ENCODE results near the gene AGPS. TPM values are rescaled to one million over a fixed set of nuclear protein-coding genes. Genes with fewer than 3 reads are reported as not detected.

AGPS gene
- total RNA-seq, 1 donor from 2014 or later = 53.9 TPM

DNA sequence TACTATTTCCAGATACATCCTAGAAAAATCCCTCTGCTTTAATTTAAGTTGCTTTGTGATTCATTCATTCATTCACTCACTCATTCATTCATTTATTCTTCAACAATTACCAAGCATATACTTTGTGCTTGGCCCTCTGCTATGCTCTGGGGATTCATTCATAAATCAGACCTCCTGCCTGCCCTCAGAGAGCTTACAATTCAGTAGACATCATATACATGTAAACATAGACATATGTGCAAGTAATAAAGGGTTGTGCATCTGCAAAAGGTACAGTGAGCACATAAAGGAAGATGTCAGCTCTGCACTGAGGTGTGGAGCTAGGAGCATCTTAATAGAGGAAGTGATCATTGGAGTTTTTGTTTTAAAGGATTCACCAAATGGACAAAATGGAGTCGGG, 189.4 kb downstream of the AGPS start:
- DNase-seq (ENCODE audit: extremely low read depth, low read depth, low spot score) = no peak

DNA sequence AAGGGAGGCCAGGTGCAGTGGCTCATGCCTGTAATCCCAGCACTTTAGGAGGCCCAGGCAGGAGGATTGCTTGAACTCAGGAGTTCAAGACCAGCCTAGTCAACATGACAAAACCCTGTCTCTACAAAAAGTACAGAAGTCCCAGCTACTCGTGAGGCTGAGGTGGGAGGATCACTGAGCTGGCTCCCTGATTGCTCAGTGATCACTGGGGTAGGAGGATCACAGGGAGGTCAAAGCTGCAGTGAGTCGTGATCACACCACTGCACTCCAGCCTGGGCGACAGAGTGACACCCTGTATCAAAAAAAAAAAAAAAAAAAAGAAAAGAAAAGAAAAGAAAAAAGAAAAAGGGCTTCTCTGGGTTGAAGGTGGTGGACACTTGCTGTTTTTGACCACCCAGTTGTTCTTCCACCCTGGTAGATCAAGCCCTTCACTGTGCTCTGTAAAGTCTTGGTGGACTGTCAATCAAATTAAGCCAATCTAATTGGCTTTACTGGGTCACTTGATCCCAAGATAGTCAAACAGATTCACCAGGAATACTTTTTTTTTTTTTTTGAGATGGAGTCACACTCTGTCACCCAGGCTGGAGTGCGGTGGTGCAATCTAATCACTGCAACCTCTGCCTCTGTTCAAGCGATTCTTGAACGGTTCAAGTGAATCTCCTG, 191.6 kb downstream of the AGPS start:
- DNase-seq (ENCODE audit: extremely low read depth, low read depth, low spot score) = no peak

DNA sequence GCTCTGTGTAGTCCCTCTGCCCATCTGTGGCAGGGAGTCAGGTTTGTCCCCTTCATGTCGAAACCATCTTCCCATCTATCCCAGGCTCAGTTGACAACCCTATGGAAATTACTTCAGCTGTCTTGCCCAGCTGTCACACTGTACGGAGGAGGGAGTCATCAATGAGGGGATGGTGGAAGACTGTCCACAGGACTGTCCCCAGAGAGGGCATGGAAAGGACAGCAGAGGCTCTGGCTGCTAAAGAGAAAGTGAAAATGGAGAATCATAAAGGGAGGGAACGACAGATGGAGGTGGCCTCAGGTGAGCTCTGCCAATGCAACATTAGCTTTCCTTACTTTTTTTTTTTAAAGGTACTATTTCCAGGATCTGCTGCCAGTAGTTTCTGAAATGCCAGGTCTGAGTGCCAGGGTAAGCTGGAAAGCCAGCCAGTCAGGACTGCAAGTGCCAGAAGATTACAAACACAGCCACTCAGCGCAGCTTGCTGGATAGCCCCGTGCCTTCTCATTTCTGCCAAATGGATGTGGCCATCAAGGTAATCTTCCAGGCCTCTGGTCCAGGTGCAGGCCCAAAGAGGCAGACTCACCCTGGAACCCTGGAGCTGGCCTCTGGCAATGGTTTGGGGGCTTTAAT, 192.8 kb downstream of the AGPS start:
- no peak for DNase-seq (ENCODE audit: extremely low read depth, low read depth, low spot score)

DNA sequence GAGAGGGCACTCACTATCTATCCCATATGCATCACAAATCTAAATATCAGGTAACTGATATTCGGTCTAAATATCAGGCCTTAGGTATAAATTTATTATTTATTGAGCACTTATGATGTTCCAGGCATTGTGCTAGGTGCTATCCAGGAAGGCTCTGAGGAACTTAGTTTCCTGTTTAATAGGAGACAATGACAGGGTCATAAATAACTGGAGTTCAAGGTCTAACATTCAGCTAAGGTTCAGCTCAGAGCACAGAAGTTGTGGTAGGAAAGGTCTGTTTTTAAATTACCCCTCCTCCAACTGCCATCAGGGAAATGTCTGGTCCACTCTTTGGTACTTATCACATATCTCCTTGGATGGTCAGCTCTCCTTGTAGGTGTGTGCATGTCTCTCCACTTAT, 193.6 kb downstream of the AGPS start:
- DNase-seq (ENCODE audit: extremely low read depth, low read depth, low spot score) = no peak

GRCh38 chr2:177587371-177587770, 194.8 kb downstream of the AGPS start:
- DNase-seq (ENCODE audit: extremely low read depth, low read depth, low spot score) = no peak

DNA sequence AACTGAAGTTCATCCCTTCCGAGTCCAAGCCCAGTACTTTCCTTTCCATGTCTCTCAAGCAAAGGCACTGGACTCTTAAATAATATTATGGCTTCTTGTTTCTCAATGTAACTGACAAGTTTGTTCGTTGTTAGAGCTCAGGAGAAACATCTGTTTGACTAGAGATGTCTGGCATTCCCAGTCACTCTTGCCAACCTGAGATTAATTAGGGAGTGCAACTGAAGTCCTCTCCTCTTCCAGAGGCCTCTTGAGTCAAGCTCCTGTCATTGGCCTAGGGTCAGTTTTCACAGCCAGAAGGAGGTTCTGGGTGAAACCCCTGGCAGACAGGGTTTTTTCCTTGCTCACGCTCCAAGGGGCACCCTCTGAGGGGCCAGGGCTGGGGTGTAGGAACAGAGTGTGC, 196.1 kb downstream of the AGPS start:
- DNase-seq (ENCODE audit: extremely low read depth, low read depth, low spot score) = no peak

DNA sequence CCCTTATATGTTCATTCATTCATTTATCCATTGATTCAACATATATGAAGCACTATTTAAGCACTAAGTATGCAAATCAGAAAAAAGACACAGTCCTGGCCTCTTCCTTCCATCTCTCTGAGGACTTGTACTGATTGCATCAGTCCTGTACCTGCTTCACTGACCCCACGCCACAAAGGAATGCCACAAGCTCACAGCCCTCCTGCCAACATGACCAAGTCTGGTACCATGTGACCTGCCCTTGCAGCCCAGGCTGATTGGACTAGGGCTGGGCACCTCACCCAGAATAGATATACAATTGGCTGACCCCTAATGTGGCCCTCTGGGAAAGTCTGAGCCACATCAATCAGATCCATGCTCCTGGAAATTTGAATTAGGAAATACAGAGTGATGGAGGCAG, 196.6 kb downstream of the AGPS start:
- DNase-seq (ENCODE audit: extremely low read depth, low read depth, low spot score) = no peak

GRCh38 chr2:177592397-177592796, 199.8 kb downstream of the AGPS start:
- no peak for DNase-seq (ENCODE audit: extremely low read depth, low read depth, low spot score)

- no peak for DNase-seq (ENCODE audit: extremely low read depth, low read depth, low spot score)
Measured at GRCh38 chr2:177592945-177593344, 200.4 kb downstream of the AGPS start.

GRCh38 chr2:177593402-177593801, 200.8 kb downstream of the AGPS start:
- no peak for DNase-seq (ENCODE audit: extremely low read depth, low read depth, low spot score)

Other genes starting within 250 kb of the AGPS start
- 45.2 and 68.0 TPM in 2 replicates for gene HNRNPA3, start 180.0 kb upstream of the AGPS start, total RNA-seq
- 55.9 and 90.2 TPM in 2 replicates for gene NFE2L2, start 128.0 kb upstream of the AGPS start, total RNA-seq